ENCODE measurements around the gene SH3RF1. TPM values are rescaled to one million over a fixed set of nuclear protein-coding genes. Genes with fewer than 3 reads are reported as not detected.

SH3RF1 gene
- total and polyA plus RNA-seq, 4 donors, result 5.3 to 33.1 (median 16.3) TPM

GRCh38 chr4:169202145-169202699 lies 68.5 kb downstream of the SH3RF1 start:
- 42 to 62% methylated on average over 3 of the region's 3 CpGs for WGBS, 2 donors
- TF ChIP-seq CTCF (IDR thresholded peaks at IDR 0.05; ENCODE audit: control extremely low read depth, extremely low read depth), result no peak
- Histone ChIP-seq H3K36me3 (ENCODE audit: control insufficient read depth in 4 of 4, insufficient read depth in 4 of 4, low read length in 4 of 4) (no peaks in the 10 kb centered on the region), H3K9ac (ENCODE audit: insufficient read depth in 1 of 2, low read length in 2 of 2) (peak overlapping the region in 1 of 2 donors; percentile 60), H3K27ac (ENCODE audit: low read depth in 1 of 2, low read length in 1 of 2) (no peak overlapping the region), H3K27me3 (ENCODE audit: control insufficient read depth in 3 of 3, insufficient read depth in 3 of 3, low read length in 2 of 3) (no peaks in the 10 kb centered on the region), H3K9me3 (ENCODE audit: control insufficient read depth in 4 of 4, insufficient read depth in 3 of 4, low read length in 3 of 4) (no peaks in the 10 kb centered on the region), H3K4me3 (no peak overlapping the region), H3K4me1 (ENCODE audit: control insufficient read depth in 5 of 5, insufficient read depth in 5 of 5, low read length in 5 of 5) (peaks cover 0 to 31% (median 13%) of the 10 kb centered on the region in 5 donors)
- DNase-seq (no peak), ATAC-seq (ENCODE audit: insufficient read depth, low FRiP score) (no peak)

- peak in 2 of 3 donors; percentile 53 to 68 for DNase-seq
- Histone ChIP-seq H3K27me3 (ENCODE audit: control insufficient read depth in 3 of 3, insufficient read depth in 3 of 3, low read length in 2 of 3) (no peaks in the 10 kb centered on the region), H3K9ac (ENCODE audit: insufficient read depth in 1 of 2, low read length in 2 of 2) (peak overlapping the region in 1 of 2 donors; percentile 60), H3K9me3 (ENCODE audit: control insufficient read depth in 4 of 4, insufficient read depth in 3 of 4, low read length in 3 of 4) (no peaks in the 10 kb centered on the region), H3K27ac (ENCODE audit: low read depth in 1 of 2, low read length in 1 of 2) (no peak overlapping the region), H3K4me3 (no peak overlapping the region), H3K36me3 (ENCODE audit: control insufficient read depth in 4 of 4, insufficient read depth in 4 of 4, low read length in 4 of 4) (no peaks in the 10 kb centered on the region), H3K4me1 (ENCODE audit: control insufficient read depth in 5 of 5, insufficient read depth in 5 of 5, low read length in 5 of 5) (peaks cover 0 to 31% (median 13%) of the 10 kb centered on the region in 5 donors)
- ATAC-seq (ENCODE audit: insufficient read depth, low FRiP score), result no peak
- WGBS, 2 donors, result 68 to 75% methylated on average over 5 of the region's 5 CpGs
- TF ChIP-seq CTCF (IDR thresholded peaks at IDR 0.05; ENCODE audit: control extremely low read depth, extremely low read depth), result no peak
Observed at GRCh38 chr4:169201222-169202144, 69.3 kb downstream of the SH3RF1 start.

GRCh38 chr4:169200361-169201030 lies 70.3 kb downstream of the SH3RF1 start:
- Histone ChIP-seq H3K36me3 (ENCODE audit: control insufficient read depth in 4 of 4, insufficient read depth in 4 of 4, low read length in 4 of 4) (no peaks in the 10 kb centered on the region), H3K4me3 (no peak overlapping the region), H3K27ac (ENCODE audit: low read depth in 1 of 2, low read length in 1 of 2) (no peak overlapping the region), H3K9ac (ENCODE audit: insufficient read depth in 1 of 2, low read length in 2 of 2) (no peak overlapping the region), H3K9me3 (ENCODE audit: control insufficient read depth in 4 of 4, insufficient read depth in 3 of 4, low read length in 3 of 4) (no peaks in the 10 kb centered on the region), H3K4me1 (ENCODE audit: control insufficient read depth in 5 of 5, insufficient read depth in 5 of 5, low read length in 5 of 5) (peaks cover 0 to 24% (median 13%) of the 10 kb centered on the region in 5 donors), H3K27me3 (ENCODE audit: control insufficient read depth in 3 of 3, insufficient read depth in 3 of 3, low read length in 2 of 3) (no peaks in the 10 kb centered on the region)
- no peak for TF ChIP-seq CTCF (IDR thresholded peaks at IDR 0.05; ENCODE audit: control extremely low read depth, extremely low read depth)
- DNase-seq (no peak), ATAC-seq (ENCODE audit: insufficient read depth, low FRiP score) (no peak)
- 84 to 86% methylated on average over 4 of the region's 4 CpGs for WGBS, 2 donors

Data from lung (tissue), 12 donors.